Measurements from ENCODE around the gene CHSY1. TPM values are rescaled to one million over a fixed set of nuclear protein-coding genes. Genes with fewer than 3 reads are reported as not detected.

Gene CHSY1
- polyA plus RNA-seq, 1 donor from 2014 or later = 16.1 TPM

DNA sequence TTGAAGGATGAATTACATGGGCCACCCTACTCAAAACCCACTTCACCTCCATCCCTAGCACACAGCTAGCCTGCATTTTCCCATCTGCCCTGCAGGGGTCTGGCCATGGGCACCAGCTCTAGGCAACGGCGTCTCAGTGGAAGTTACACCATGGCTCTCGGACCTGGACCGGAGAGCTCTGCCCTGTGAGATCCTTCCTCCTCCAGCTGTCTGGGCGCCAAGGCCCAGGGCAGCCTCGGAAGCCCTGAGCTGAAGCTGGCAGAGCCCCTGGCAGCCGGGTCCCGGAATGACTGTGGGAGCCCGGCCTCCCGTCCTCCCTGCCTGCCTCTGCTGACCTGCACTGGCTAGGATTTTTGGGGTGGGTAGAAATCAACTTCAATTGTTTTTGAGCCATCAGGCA is 98.9 kb downstream of the CHSY1 start:
- no peaks in the 10 kb centered on the region for H3F3A ChIP-seq (ENCODE audit: insufficient read depth, low read length, poor library complexity, severe bottlenecking)
- no peaks in the 10 kb centered on the region for H3K79me2 ChIP-seq (replicated peaks; ENCODE audit: insufficient read depth, low read length)
- H3K36me3 ChIP-seq (ENCODE audit: insufficient read depth, low read length) = no peaks in the 10 kb centered on the region
- TF ChIP-seq SMC3 (conservative IDR thresholded peaks at IDR 0.05; ENCODE audit: poor library complexity) (no peak), TAF1 (IDR thresholded peaks at IDR 0.05; ENCODE audit: low read depth) (no peak), EP300 (conservative IDR thresholded peaks at IDR 0.05; ENCODE audit: poor library complexity, severe bottlenecking) (no peak), EZH2 (IDR thresholded peaks at IDR 0.05; ENCODE audit: borderline replicate concordance, insufficient read depth, low read length, poor library complexity, severe bottlenecking) (no peak), MXI1 (conservative IDR thresholded peaks at IDR 0.05; ENCODE audit: poor library complexity, severe bottlenecking) (no peak)
- TF ChIP-seq, protein P1, sequence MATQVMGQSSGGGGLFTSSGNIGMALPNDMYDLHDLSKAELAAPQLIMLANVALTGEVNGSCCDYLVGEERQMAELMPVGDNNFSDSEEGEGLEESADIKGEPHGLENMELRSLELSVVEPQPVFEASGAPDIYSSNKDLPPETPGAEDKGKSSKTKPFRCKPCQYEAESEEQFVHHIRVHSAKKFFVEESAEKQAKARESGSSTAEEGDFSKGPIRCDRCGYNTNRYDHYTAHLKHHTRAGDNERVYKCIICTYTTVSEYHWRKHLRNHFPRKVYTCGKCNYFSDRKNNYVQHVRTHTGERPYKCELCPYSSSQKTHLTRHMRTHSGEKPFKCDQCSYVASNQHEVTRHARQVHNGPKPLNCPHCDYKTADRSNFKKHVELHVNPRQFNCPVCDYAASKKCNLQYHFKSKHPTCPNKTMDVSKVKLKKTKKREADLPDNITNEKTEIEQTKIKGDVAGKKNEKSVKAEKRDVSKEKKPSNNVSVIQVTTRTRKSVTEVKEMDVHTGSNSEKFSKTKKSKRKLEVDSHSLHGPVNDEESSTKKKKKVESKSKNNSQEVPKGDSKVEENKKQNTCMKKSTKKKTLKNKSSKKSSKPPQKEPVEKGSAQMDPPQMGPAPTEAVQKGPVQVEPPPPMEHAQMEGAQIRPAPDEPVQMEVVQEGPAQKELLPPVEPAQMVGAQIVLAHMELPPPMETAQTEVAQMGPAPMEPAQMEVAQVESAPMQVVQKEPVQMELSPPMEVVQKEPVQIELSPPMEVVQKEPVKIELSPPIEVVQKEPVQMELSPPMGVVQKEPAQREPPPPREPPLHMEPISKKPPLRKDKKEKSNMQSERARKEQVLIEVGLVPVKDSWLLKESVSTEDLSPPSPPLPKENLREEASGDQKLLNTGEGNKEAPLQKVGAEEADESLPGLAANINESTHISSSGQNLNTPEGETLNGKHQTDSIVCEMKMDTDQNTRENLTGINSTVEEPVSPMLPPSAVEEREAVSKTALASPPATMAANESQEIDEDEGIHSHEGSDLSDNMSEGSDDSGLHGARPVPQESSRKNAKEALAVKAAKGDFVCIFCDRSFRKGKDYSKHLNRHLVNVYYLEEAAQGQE (IDR thresholded peaks at IDR 0.05; ENCODE audit: borderline replicate concordance) = no peak
- no peak overlapping the region for H3K9ac ChIP-seq (ENCODE audit: low read length)
- no peak overlapping the region for H3K27ac ChIP-seq (ENCODE audit: low read length)
- no peak overlapping the region for H3K4me3 ChIP-seq (ENCODE audit: low read length)
- H4K20me1 ChIP-seq (ENCODE audit: insufficient read depth) = no peaks in the 10 kb centered on the region
- H2AFZ ChIP-seq (ENCODE audit: low read depth, low read length) = no peak overlapping the region
- H3K9me2 ChIP-seq (ENCODE audit: insufficient read depth, low read length) = no peaks in the 10 kb centered on the region
- no peak overlapping the region for H3K4me2 ChIP-seq (ENCODE audit: low read length)
- H3K27me3 ChIP-seq (ENCODE audit: insufficient read depth, low read depth, low read length) = no peaks in the 10 kb centered on the region
- no peaks in the 10 kb centered on the region for H3K9me3 ChIP-seq (ENCODE audit: low read length)

DNA sequence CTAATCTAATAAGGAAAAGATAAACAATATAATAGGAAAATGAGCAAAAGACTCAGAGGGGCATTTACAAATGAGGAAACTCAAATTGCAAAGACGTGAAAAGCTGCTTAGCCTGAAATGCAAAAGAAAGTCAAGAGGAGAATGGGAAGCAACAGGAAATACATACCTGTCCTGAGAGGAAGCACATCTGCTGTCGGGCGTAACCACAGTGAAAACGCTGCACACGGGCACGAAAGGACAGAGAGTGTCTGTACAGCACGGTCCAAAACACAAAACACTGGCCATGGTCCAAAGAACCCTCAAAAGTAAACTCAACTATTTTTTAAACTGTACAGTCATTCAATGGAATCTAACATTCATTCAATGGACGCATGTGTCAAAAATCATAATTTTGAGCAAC is 100.6 kb downstream of the CHSY1 start:
- Histone ChIP-seq H3K36me3 (ENCODE audit: insufficient read depth, low read length) (no peaks in the 10 kb centered on the region), H3K4me2 (ENCODE audit: low read length) (no peak overlapping the region), H3K4me3 (ENCODE audit: low read length) (no peak overlapping the region), H3K9me2 (ENCODE audit: insufficient read depth, low read length) (no peaks in the 10 kb centered on the region), H2AFZ (ENCODE audit: low read depth, low read length) (no peak overlapping the region), H3K9me3 (ENCODE audit: low read length) (no peaks in the 10 kb centered on the region), H3K9ac (ENCODE audit: low read length) (no peak overlapping the region), H3K27ac (ENCODE audit: low read length) (no peak overlapping the region), H3K79me2 (replicated peaks; ENCODE audit: insufficient read depth, low read length) (no peaks in the 10 kb centered on the region), H3K27me3 (ENCODE audit: insufficient read depth, low read depth, low read length) (no peaks in the 10 kb centered on the region), H3F3A (ENCODE audit: insufficient read depth, low read length, poor library complexity, severe bottlenecking) (no peaks in the 10 kb centered on the region), H4K20me1 (ENCODE audit: insufficient read depth) (no peaks in the 10 kb centered on the region)
- no peak for TF ChIP-seq EP300 (conservative IDR thresholded peaks at IDR 0.05; ENCODE audit: poor library complexity, severe bottlenecking)
- TF ChIP-seq RAD21 (conservative IDR thresholded peaks at IDR 0.05) = no peak
- TF ChIP-seq MXI1 (conservative IDR thresholded peaks at IDR 0.05; ENCODE audit: poor library complexity, severe bottlenecking) = no peak
- TF ChIP-seq POLR2AphosphoS5 (IDR thresholded peaks at IDR 0.05) = no peak
- TF ChIP-seq, protein P2, sequence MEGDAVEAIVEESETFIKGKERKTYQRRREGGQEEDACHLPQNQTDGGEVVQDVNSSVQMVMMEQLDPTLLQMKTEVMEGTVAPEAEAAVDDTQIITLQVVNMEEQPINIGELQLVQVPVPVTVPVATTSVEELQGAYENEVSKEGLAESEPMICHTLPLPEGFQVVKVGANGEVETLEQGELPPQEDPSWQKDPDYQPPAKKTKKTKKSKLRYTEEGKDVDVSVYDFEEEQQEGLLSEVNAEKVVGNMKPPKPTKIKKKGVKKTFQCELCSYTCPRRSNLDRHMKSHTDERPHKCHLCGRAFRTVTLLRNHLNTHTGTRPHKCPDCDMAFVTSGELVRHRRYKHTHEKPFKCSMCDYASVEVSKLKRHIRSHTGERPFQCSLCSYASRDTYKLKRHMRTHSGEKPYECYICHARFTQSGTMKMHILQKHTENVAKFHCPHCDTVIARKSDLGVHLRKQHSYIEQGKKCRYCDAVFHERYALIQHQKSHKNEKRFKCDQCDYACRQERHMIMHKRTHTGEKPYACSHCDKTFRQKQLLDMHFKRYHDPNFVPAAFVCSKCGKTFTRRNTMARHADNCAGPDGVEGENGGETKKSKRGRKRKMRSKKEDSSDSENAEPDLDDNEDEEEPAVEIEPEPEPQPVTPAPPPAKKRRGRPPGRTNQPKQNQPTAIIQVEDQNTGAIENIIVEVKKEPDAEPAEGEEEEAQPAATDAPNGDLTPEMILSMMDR (IDR thresholded peaks at IDR 0.05; ENCODE audit: poor library complexity, severe bottlenecking) = no peak
- no peak for TF ChIP-seq TAF1 (IDR thresholded peaks at IDR 0.05; ENCODE audit: low read depth)
- TF ChIP-seq, protein P1 (IDR thresholded peaks at IDR 0.05; ENCODE audit: borderline replicate concordance) = no peak
- no peak for TF ChIP-seq EZH2 (IDR thresholded peaks at IDR 0.05; ENCODE audit: borderline replicate concordance, insufficient read depth, low read length, poor library complexity, severe bottlenecking)
- TF ChIP-seq SMC3 (conservative IDR thresholded peaks at IDR 0.05; ENCODE audit: poor library complexity) = no peak

All from neural cell (in vitro differentiated cells).